ENCODE data around the gene RILPL1. TPM values are rescaled to one million over a fixed set of nuclear protein-coding genes. Genes with fewer than 3 reads are reported as not detected.
"Not testable (repeated sequence)": the region's sequence is repeated elsewhere in the genome, so short reads cannot be mapped to it uniquely, and the experiment has no call there.

Gene RILPL1
- total RNA-seq, 1 experiment from 2014 or later: 9.7 TPM

GRCh38 chr12:123453165-123453564, 80.4 kb downstream of the RILPL1 start:
- Mint-ChIP-seq H3K36me3 (ENCODE audit: insufficient read depth, unreplicated experiment) (peaks cover 6% of the 10 kb centered on the region), H3K4me1 (ENCODE audit: low read depth, unreplicated experiment) (no peaks in the 10 kb centered on the region), H3K4me3 (ENCODE audit: low read depth, unreplicated experiment) (no peak overlapping the region), H3K27me3 (ENCODE audit: unreplicated experiment) (no peaks in the 10 kb centered on the region), H3K27ac (ENCODE audit: unreplicated experiment) (no peak overlapping the region), H3K9me3 (ENCODE audit: low read depth, unreplicated experiment) (no peaks in the 10 kb centered on the region)
- TF ChIP-seq CTCF (IDR thresholded peaks at IDR 0.05; ENCODE audit: unreplicated experiment): no peak
- CTCF ChIA-PET: no interaction called here
- no TSS peak for BruUV-seq (replicated peaks)
- intact Hi-C loops (cut with micrococcal nuclease; ENCODE audit: unreplicated experiment): no loop called here
- DNase-seq: no peak

- H3K4me3 Mint-ChIP-seq (ENCODE audit: low read depth, unreplicated experiment); H3K4me1 Mint-ChIP-seq (ENCODE audit: low read depth, unreplicated experiment); H3K36me3 Mint-ChIP-seq (ENCODE audit: insufficient read depth, unreplicated experiment); BruUV-seq (replicated peaks); H3K9me3 Mint-ChIP-seq (ENCODE audit: low read depth, unreplicated experiment); intact Hi-C loops (cut with micrococcal nuclease; ENCODE audit: unreplicated experiment); DNase-seq; H3K27me3 Mint-ChIP-seq (ENCODE audit: unreplicated experiment): not testable (repeated sequence)
- CTCF ChIA-PET: interaction anchor here (0.6 to 0.8 kb wide), 6 partner anchors 16 to 812 kb away, joined by 3 to 9 read pairs (median 4); no protein-coding TSS in a partner anchor
- peak overlapping the region; percentile 27 for H3K27ac Mint-ChIP-seq (ENCODE audit: unreplicated experiment)
Measured at GRCh38 chr12:123452276-123452550, 81.3 kb downstream of the RILPL1 start.

GRCh38 chr12:123450636-123451035, 82.9 kb downstream of the RILPL1 start:
- intact Hi-C loops (cut with micrococcal nuclease; ENCODE audit: unreplicated experiment): no loop called here
- no peak for DNase-seq
- no peak for TF ChIP-seq CTCF (IDR thresholded peaks at IDR 0.05; ENCODE audit: unreplicated experiment)
- no peaks in the 10 kb centered on the region for H3K9me3 Mint-ChIP-seq (ENCODE audit: low read depth, unreplicated experiment)
- CTCF ChIA-PET: interaction anchor here (0.6 kb wide), 1 partner anchor 1531 kb away, joined by 3 read pairs; no protein-coding TSS in a partner anchor
- peaks cover 7% of the 10 kb centered on the region for H3K4me1 Mint-ChIP-seq (ENCODE audit: low read depth, unreplicated experiment)
- H3K36me3 Mint-ChIP-seq (ENCODE audit: insufficient read depth, unreplicated experiment): no peaks in the 10 kb centered on the region
- no peaks in the 10 kb centered on the region for H3K27me3 Mint-ChIP-seq (ENCODE audit: unreplicated experiment)
- H3K27ac Mint-ChIP-seq (ENCODE audit: unreplicated experiment): no peak overlapping the region
- no peak overlapping the region for H3K4me3 Mint-ChIP-seq (ENCODE audit: low read depth, unreplicated experiment)
- BruUV-seq (replicated peaks): no TSS peak

GRCh38 chr12:123449856-123450255, 83.7 kb downstream of the RILPL1 start:
- no peaks in the 10 kb centered on the region for H3K36me3 Mint-ChIP-seq (ENCODE audit: insufficient read depth, unreplicated experiment)
- TF ChIP-seq CTCF (IDR thresholded peaks at IDR 0.05; ENCODE audit: unreplicated experiment): no peak
- BruUV-seq (replicated peaks): no TSS peak
- peaks cover 7% of the 10 kb centered on the region for H3K4me1 Mint-ChIP-seq (ENCODE audit: low read depth, unreplicated experiment)
- no peaks in the 10 kb centered on the region for H3K9me3 Mint-ChIP-seq (ENCODE audit: low read depth, unreplicated experiment)
- CTCF ChIA-PET: no interaction called here
- H3K4me3 Mint-ChIP-seq (ENCODE audit: low read depth, unreplicated experiment): no peak overlapping the region
- no peaks in the 10 kb centered on the region for H3K27me3 Mint-ChIP-seq (ENCODE audit: unreplicated experiment)
- no peak for DNase-seq
- intact Hi-C loops (cut with micrococcal nuclease; ENCODE audit: unreplicated experiment): no loop called here
- no peak overlapping the region for H3K27ac Mint-ChIP-seq (ENCODE audit: unreplicated experiment)

GRCh38 chr12:123449249-123449733, 84.2 kb downstream of the RILPL1 start:
- intact Hi-C loops (cut with micrococcal nuclease; ENCODE audit: unreplicated experiment): no loop called here
- DNase-seq: no peak
- CTCF ChIA-PET: no interaction called here
- Mint-ChIP-seq H3K36me3 (ENCODE audit: insufficient read depth, unreplicated experiment) (no peaks in the 10 kb centered on the region), H3K4me3 (ENCODE audit: low read depth, unreplicated experiment) (no peak overlapping the region), H3K27ac (ENCODE audit: unreplicated experiment) (no peak overlapping the region), H3K9me3 (ENCODE audit: low read depth, unreplicated experiment) (no peaks in the 10 kb centered on the region), H3K27me3 (ENCODE audit: unreplicated experiment) (no peaks in the 10 kb centered on the region), H3K4me1 (ENCODE audit: low read depth, unreplicated experiment) (peaks cover 7% of the 10 kb centered on the region)
- no peak for TF ChIP-seq CTCF (IDR thresholded peaks at IDR 0.05; ENCODE audit: unreplicated experiment)
- no TSS peak for BruUV-seq (replicated peaks)

All from Calu3 (cell line).